Gastrocnemius medialis (tissue), 4 donors: ENCODE results near the gene MAGI1.

ENCODE experiments used
- CTCF ChIP-seq, 5 experiments: fragments of 450-650 bp in 3 of 5; fragments of 200-600 bp in 2 of 5; sonication (generic) in 2 of 5; IDR thresholded peaks in 4 of 5; conservative IDR thresholded peaks in 1 of 5; 1 replicate in 4 of 5; 2 replicates in 1 of 5; pipeline ENCODE4 v1.5.1; 2016 to 2019; ENCODE audit warnings: antibody characterized with exemption in 5 of 5, mild to moderate bottlenecking in 3 of 5, moderate library complexity in 3 of 5
- POLR2A ChIP-seq, 2 donors: fragments of 450-650 bp; IDR thresholded peaks; one replicate each; pipeline ENCODE4 v1.6.1; 2017; ENCODE audit warnings: antibody characterized with exemption in 2 of 2, mild to moderate bottlenecking in 2 of 2, moderate library complexity in 2 of 2

GRCh38 chr3:65712140-65712539, 326.6 kb downstream of the MAGI1 start:
- TF ChIP-seq CTCF (IDR thresholded peaks at IDR 0.05 in 4 of 5, conservative IDR thresholded peaks at IDR 0.05 in 1 of 5): no peak
- TF ChIP-seq POLR2A (IDR thresholded peaks at IDR 0.05): no peak
